GM23338 (cell line): ENCODE measurements around the gene ZNF821. TPM values are rescaled to one million over a fixed set of nuclear protein-coding genes. Genes with fewer than 3 reads are reported as not detected.

Experiments used
- ATAC-seq: fragments of 200-7000 bp; cut with Tn5 transposase; 3 replicates; pipeline ENCODE4 v1.9.1; 2020
- DNase-seq: peaks from one replicate; pipeline ENCODE4 v3.0.0-alpha.2; 2015; ENCODE audit warnings: low spot score
- H2AFZ ChIP-seq: fragments of 200-600 bp; sonication (generic); 2 replicates; pipeline ENCODE4 v1.8.0; 2016; ENCODE audit warnings: antibody characterized with exemption, mild to moderate bottlenecking, moderate library complexity
- H3F3A ChIP-seq: fragments of 200-600 bp; sonication (generic); replicated peaks from 2 replicates; pipeline ENCODE4 v1.8.0; 2017; ENCODE audit warnings: antibody characterized with exemption, mixed run types, low read depth
- H3K27ac ChIP-seq: fragments of 200-600 bp; sonication (generic); 2 replicates; pipeline ENCODE4 v1.6.1; 2016; ENCODE audit warnings: low read depth
- H3K27me3 ChIP-seq: fragments of 200-600 bp; sonication (generic); 2 replicates; pipeline ENCODE4 v1.8.0; 2016; ENCODE audit warnings: mild to moderate bottlenecking, mixed run types, moderate library complexity; ENCODE audit not compliant: insufficient read depth
- H3K36me3 ChIP-seq: fragments of 200-600 bp; sonication (generic); 2 replicates; pipeline ENCODE4 v1.8.0; 2016; ENCODE audit warnings: mild to moderate bottlenecking; ENCODE audit not compliant: insufficient read depth
- H3K4me1 ChIP-seq: fragments of 200-600 bp; sonication (generic); 2 replicates; pipeline ENCODE4 v1.8.0; 2016; ENCODE audit warnings: mild to moderate bottlenecking, moderate library complexity; ENCODE audit not compliant: insufficient read depth
- H3K4me2 ChIP-seq: fragments of 200-600 bp; sonication (generic); 2 replicates; pipeline ENCODE4 v1.7.1; 2017; ENCODE audit warnings: mixed run types
- H3K4me3 ChIP-seq: fragments of 200-600 bp; sonication (generic); 2 replicates; pipeline ENCODE4 v1.6.1; 2016; ENCODE audit warnings: mixed run types
- H3K79me2 ChIP-seq: fragments of 200-600 bp; sonication (generic); replicated peaks from 2 replicates; pipeline ENCODE4 v1.8.0; 2017; ENCODE audit warnings: mild to moderate bottlenecking; ENCODE audit not compliant: insufficient read depth
- H3K9me2 ChIP-seq: fragments of 200-600 bp; sonication (generic); 2 replicates; pipeline ENCODE4 v1.8.0; 2017; ENCODE audit not compliant: insufficient read depth
- H4K20me1 ChIP-seq: fragments of 200-600 bp; sonication (generic); replicated peaks from 2 replicates; pipeline ENCODE4 v1.8.0; 2017; ENCODE audit warnings: mild to moderate bottlenecking; ENCODE audit not compliant: insufficient read depth
- H3K27ac Mint-ChIP-seq: 2 replicates; pipeline ENCODE4 v1.8.0; 2020; ENCODE audit warnings: inconsistent platforms, mild to moderate bottlenecking, moderate library complexity, mixed read lengths
- H3K27me3 Mint-ChIP-seq: 3 replicates; pipeline ENCODE4 v1.8.0; 2022; ENCODE audit warnings: low read depth, mild to moderate bottlenecking, moderate library complexity, mixed read lengths, inconsistent platforms; ENCODE audit not compliant: insufficient read depth, poor library complexity
- H3K36me3 Mint-ChIP-seq: 3 replicates; pipeline ENCODE4 v1.8.0; 2021; ENCODE audit warnings: low read depth, mild to moderate bottlenecking, inconsistent platforms, moderate library complexity, mixed read lengths
- H3K4me1 Mint-ChIP-seq: 3 replicates; pipeline ENCODE4 v1.8.0; 2020; ENCODE audit warnings: mild to moderate bottlenecking, inconsistent platforms, mixed read lengths
- H3K4me3 Mint-ChIP-seq: 3 replicates; pipeline ENCODE4 v1.8.0; 2021; ENCODE audit warnings: moderate library complexity, mild to moderate bottlenecking, inconsistent platforms, mixed read lengths
- H3K9me3 Mint-ChIP-seq: 3 replicates; pipeline ENCODE4 v1.8.0; 2020; ENCODE audit warnings: moderate library complexity, mild to moderate bottlenecking, inconsistent platforms, mixed read lengths
- CREB1 ChIP-seq: fragments of 250-450 bp; sonication (Bioruptor Pico); IDR thresholded peaks from 2 replicates; pipeline ENCODE4 v1.5.0; 2020; ENCODE audit warnings: low read depth, mild to moderate bottlenecking, moderate library complexity
- CTCF ChIP-seq, 2 experiments: fragments of 200-600 bp in 1 of 2; sonication (generic) in 1 of 2; conservative IDR thresholded peaks; 2 replicates each; pipeline versions ENCODE4 v1.5.1 to v1.6.1; 2016 to 2017; ENCODE audit warnings: antibody characterized with exemption in 2 of 2, low read depth in 2 of 2, mild to moderate bottlenecking in 2 of 2, moderate library complexity in 1 of 2
- EZH2 ChIP-seq: fragments of 200-600 bp; sonication (generic); IDR thresholded peaks from one replicate; pipeline ENCODE4 v1.8.0; 2017; ENCODE audit warnings: antibody characterized with exemption, mild to moderate bottlenecking, low read depth; ENCODE audit not compliant: unreplicated experiment
- EZH2phosphoT487 ChIP-seq: fragments of 200-600 bp; sonication (generic); IDR thresholded peaks from one replicate; pipeline ENCODE4 v1.8.1; 2018; ENCODE audit warnings: antibody characterized with exemption; ENCODE audit not compliant: unreplicated experiment
- JUNB ChIP-seq: IDR thresholded peaks from one replicate; pipeline ENCODE4 v1.6.1; 2016; ENCODE audit warnings: antibody characterized with exemption; ENCODE audit not compliant: unreplicated experiment
- POLR2AphosphoS5 ChIP-seq: IDR thresholded peaks from 2 replicates; pipeline ENCODE4 v1.6.1; 2016; ENCODE audit warnings: antibody characterized with exemption, low read depth
- STAT1 ChIP-seq: IDR thresholded peaks from one replicate; pipeline ENCODE4 v1.6.1; 2016; ENCODE audit warnings: antibody characterized with exemption; ENCODE audit not compliant: unreplicated experiment
- ZNF114 ChIP-seq: fragments of 250-450 bp; sonication (Bioruptor Pico); IDR thresholded peaks from 2 replicates; pipeline ENCODE4 v1.5.0; 2020; ENCODE audit warnings: mild to moderate bottlenecking, moderate library complexity
- ZNF331 ChIP-seq: fragments of 250-450 bp; sonication (Bioruptor Pico); IDR thresholded peaks from 2 replicates; pipeline ENCODE4 v1.5.0; 2020; ENCODE audit warnings: low read depth, mild to moderate bottlenecking, moderate library complexity
- ZNF462 ChIP-seq: fragments of 250-450 bp; sonication (Bioruptor Pico); IDR thresholded peaks from 2 replicates; pipeline ENCODE4 v1.5.0; 2020; ENCODE audit warnings: mild to moderate bottlenecking, moderate library complexity
- polyA plus RNA-seq: library from polyadenylated mRNA; unstranded; fragments of >200 nt; fragmentation: Nextera tagmentation; extraction: Ambion mirVana; gene quantifications from 2 replicates; pipeline ENCODE4 v1.2.1, GENCODE V29; 2016
- total RNA-seq: library from RNA; depleted of rRNA; stranded (reverse); fragments of >200 nt; shearing (Covaris generic); gene quantifications from 2 replicates; pipeline ENCODE4 v1.2.3, GENCODE V29; 2014
- TF ChIP-seq, protein P1 (sequence below): IDR thresholded peaks from one replicate; pipeline ENCODE4 v1.6.1; 2018; ENCODE audit warnings: antibody characterized with exemption; ENCODE audit not compliant: unreplicated experiment

The ZNF821 gene
- total and polyA plus RNA-seq, 2 experiments from 2014 or later, result 13.3 to 14.8 TPM

DNA sequence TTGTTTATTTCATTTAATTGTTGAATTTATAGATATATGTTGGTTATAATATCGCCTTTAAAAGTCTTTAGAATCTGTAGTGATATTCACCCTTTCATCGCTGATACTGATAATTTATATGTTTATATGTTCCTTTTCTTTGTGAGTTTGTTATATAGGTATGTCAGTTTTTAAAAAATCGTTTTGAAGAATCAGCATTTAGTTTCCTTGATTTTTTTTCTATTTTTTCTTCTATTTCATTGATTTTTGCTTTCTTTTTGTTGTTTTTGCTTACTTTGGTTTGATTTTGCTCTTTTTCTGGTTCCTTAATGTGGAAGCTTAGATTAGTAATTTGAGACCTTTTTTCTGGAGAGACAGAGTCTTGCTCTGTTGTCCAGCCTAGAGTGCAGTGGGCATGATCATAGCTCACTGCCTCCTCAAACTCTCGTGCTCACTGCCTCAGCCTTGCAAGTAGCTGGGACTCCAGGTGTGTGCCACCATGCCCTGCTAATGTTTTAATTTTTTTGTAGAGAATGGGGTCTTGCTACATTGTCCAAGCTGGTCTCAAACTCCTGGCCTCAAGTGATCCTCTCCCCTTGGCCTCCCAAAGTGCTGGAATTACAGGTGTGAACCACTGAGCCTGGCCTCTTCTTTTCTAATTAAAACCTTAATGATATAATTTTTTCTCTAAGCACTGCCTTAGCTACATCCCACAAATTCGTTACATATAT is 18.8 kb upstream of the ZNF821 start:
- Histone ChIP-seq H3K79me2 (peaks cover 100% of the 10 kb centered on the region), H3K4me3 (no peak overlapping the region), H3K36me3 (0 out of 2 replicates have a peak, but pooled peaks cover 2% of the 10 kb centered on the region), H3K4me2 (no peak overlapping the region), H3F3A (no peaks in the 10 kb centered on the region), H4K20me1 (peaks cover 99% of the 10 kb centered on the region), H3K27ac (no peak overlapping the region), H3K4me1 (peaks cover 6% of the 10 kb centered on the region), H3K27me3 (no peaks in the 10 kb centered on the region), H3K9me2 (no peaks in the 10 kb centered on the region), H2AFZ (no peak overlapping the region)
- Mint-ChIP-seq H3K27me3 (peaks cover 2% of the 10 kb centered on the region), H3K9me3 (no peaks in the 10 kb centered on the region; the same call in 2 of the 3 replicates), H3K27ac (no peak overlapping the region), H3K36me3 (peaks cover 15% of the 10 kb centered on the region; the same call in 2 of the 3 replicates), H3K4me3 (no peak overlapping the region), H3K4me1 (peaks cover 3% of the 10 kb centered on the region)
- TF ChIP-seq EZH2phosphoT487, result no peak
- no peak for TF ChIP-seq STAT1
- no peak for TF ChIP-seq JUNB
- no peak for TF ChIP-seq ZNF331 (CRISPR knock-in tag)
- TF ChIP-seq ZNF462 (CRISPR knock-in tag), result no peak
- TF ChIP-seq EZH2, result no peak
- no peak for TF ChIP-seq ZNF114
- no peak for TF ChIP-seq CREB1
- no peak for TF ChIP-seq POLR2AphosphoS5
- no peak for TF ChIP-seq CTCF (conservative IDR thresholded peaks at IDR 0.05; ENCODE audit: low read depth in 2 of 2)
- TF ChIP-seq, protein P1, sequence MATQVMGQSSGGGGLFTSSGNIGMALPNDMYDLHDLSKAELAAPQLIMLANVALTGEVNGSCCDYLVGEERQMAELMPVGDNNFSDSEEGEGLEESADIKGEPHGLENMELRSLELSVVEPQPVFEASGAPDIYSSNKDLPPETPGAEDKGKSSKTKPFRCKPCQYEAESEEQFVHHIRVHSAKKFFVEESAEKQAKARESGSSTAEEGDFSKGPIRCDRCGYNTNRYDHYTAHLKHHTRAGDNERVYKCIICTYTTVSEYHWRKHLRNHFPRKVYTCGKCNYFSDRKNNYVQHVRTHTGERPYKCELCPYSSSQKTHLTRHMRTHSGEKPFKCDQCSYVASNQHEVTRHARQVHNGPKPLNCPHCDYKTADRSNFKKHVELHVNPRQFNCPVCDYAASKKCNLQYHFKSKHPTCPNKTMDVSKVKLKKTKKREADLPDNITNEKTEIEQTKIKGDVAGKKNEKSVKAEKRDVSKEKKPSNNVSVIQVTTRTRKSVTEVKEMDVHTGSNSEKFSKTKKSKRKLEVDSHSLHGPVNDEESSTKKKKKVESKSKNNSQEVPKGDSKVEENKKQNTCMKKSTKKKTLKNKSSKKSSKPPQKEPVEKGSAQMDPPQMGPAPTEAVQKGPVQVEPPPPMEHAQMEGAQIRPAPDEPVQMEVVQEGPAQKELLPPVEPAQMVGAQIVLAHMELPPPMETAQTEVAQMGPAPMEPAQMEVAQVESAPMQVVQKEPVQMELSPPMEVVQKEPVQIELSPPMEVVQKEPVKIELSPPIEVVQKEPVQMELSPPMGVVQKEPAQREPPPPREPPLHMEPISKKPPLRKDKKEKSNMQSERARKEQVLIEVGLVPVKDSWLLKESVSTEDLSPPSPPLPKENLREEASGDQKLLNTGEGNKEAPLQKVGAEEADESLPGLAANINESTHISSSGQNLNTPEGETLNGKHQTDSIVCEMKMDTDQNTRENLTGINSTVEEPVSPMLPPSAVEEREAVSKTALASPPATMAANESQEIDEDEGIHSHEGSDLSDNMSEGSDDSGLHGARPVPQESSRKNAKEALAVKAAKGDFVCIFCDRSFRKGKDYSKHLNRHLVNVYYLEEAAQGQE, result no peak
- ATAC-seq (no peak), DNase-seq (no peak)
